CD4-positive, CD25-positive, alpha-beta regulatory T cell (primary cell): ENCODE measurements around the gene C5orf58. TPM values are rescaled to one million over a fixed set of nuclear protein-coding genes. Genes with fewer than 3 reads are reported as not detected.

ENCODE experiments used
- ATAC-seq, 2 donors: fragments of 150-1000 bp; cut with Tn5 transposase; one replicate each; pipeline ENCODE4 v1.10.0; 2021; ENCODE audit warnings: low read depth in 2 of 2, moderate number of reproducible peaks in 2 of 2, moderate library complexity in 1 of 2
- DNase-seq, 3 donors: peaks; one replicate each; pipeline versions ENCODE4 v3.0.0 to v3.0.0-alpha.2; 2012 to 2022; ENCODE audit warnings: mixed read lengths in 1 of 3
- H3K27ac ChIP-seq: one replicate; pipeline ENCODE4 v1.7.0; 2013; ENCODE audit warnings: mild to moderate bottlenecking, low read length; ENCODE audit not compliant: insufficient read depth, poor library complexity, severe bottlenecking
- H3K27me3 ChIP-seq: one replicate; pipeline ENCODE4 v1.7.0; 2013; ENCODE audit warnings: low read length; ENCODE audit not compliant: control insufficient read depth, insufficient read depth
- H3K36me3 ChIP-seq: one replicate; pipeline ENCODE4 v1.7.0; 2013; ENCODE audit warnings: mild to moderate bottlenecking, low read length, moderate library complexity; ENCODE audit not compliant: control insufficient read depth, insufficient read depth
- H3K4me1 ChIP-seq: 2 replicates; pipeline ENCODE4 v1.7.0; 2013; ENCODE audit warnings: mild to moderate bottlenecking, low read length; ENCODE audit not compliant: insufficient read depth, control insufficient read depth, poor library complexity, severe bottlenecking
- H3K4me3 ChIP-seq: one replicate; pipeline ENCODE4 v1.7.0; 2013; ENCODE audit warnings: low read depth, mild to moderate bottlenecking, low read length, moderate library complexity
- H3K9me3 ChIP-seq, 2 experiments: 1 replicate in 1 of 2; 2 replicates in 1 of 2; pipeline ENCODE4 v1.7.0; 2013; ENCODE audit warnings: low read length in 2 of 2, mild to moderate bottlenecking in 1 of 2, moderate library complexity in 1 of 2; ENCODE audit not compliant: control insufficient read depth in 2 of 2
- H3K27ac Mint-ChIP-seq, 3 donors: one replicate each; pipeline ENCODE4 v1.8.0; 2020 to 2022; ENCODE audit warnings: mild to moderate bottlenecking in 3 of 3, mixed read lengths in 3 of 3, moderate library complexity in 2 of 3
- H3K27me3 Mint-ChIP-seq: one replicate; pipeline ENCODE4 v1.8.0; 2022; ENCODE audit warnings: mild to moderate bottlenecking, mixed read lengths
- H3K36me3 Mint-ChIP-seq: one replicate; pipeline ENCODE4 v1.8.0; 2020; ENCODE audit warnings: mixed read lengths
- H3K4me1 Mint-ChIP-seq, 4 donors: one replicate each; pipeline ENCODE4 v1.8.0; 2020 to 2022; ENCODE audit warnings: mixed read lengths in 4 of 4, mild to moderate bottlenecking in 1 of 4
- H3K4me3 Mint-ChIP-seq, 4 donors: one replicate each; pipeline ENCODE4 v1.8.0; 2020 to 2022; ENCODE audit warnings: mild to moderate bottlenecking in 4 of 4, mixed read lengths in 4 of 4, moderate library complexity in 3 of 4
- H3K9me3 Mint-ChIP-seq, 7 donors: one replicate each; pipeline ENCODE4 v1.8.0; 2020 to 2022; ENCODE audit warnings: mixed read lengths in 7 of 7, mild to moderate bottlenecking in 3 of 7, moderate library complexity in 2 of 7
- polyA plus RNA-seq, 4 donors: library from polyadenylated mRNA; unstranded; fragments of 300-500 nt; fragmentation: Illumina TruSeq; gene quantifications; one replicate each; pipeline ENCODE4 v1.2.3, GENCODE V29; 2021
- total RNA-seq: library from RNA; stranded (reverse); gene quantifications from one replicate; pipeline ENCODE4 v1.2.3, GENCODE V29; 2022

The C5orf58 gene
- not detected for total RNA-seq
- 1 to 10 TPM in 1 of 4 donors, under 1 TPM in 3; 0.44 to 1.1 (median 0.69) TPM for polyA plus RNA-seq

GRCh38 chr5:170232786-170233185 is at the start of gene C5orf58:
TSS of gene C5orf58 (plus strand) at chr5:170232985. CDS start at chr5:170234977, 1,992 bp downstream.
- DNase-seq, result no peak
- Mint-ChIP-seq H3K27ac (no peak within 1 kb of the TSS), H3K9me3 (no peaks in the 10 kb centered on the region), H3K36me3 (no peaks in the 10 kb centered on the region), H3K4me1 (peaks cover 0 to 13% (median 5%) of the 10 kb centered on the region in 4 donors), H3K4me3 (no peak within 1 kb of the TSS), H3K27me3 (no peaks in the 10 kb centered on the region)
- H3K4me1 ChIP-seq, result no peaks in the 10 kb centered on the region
- H3K36me3 ChIP-seq, result no peaks in the 10 kb centered on the region
- H3K27ac ChIP-seq, result no peak within 1 kb of the TSS
- no peaks in the 10 kb centered on the region for H3K27me3 ChIP-seq
- H3K9me3 ChIP-seq, result no peaks in the 10 kb centered on the region
- ATAC-seq, result no peak
- H3K4me3 ChIP-seq, result no peak within 1 kb of the TSS

- no peaks in the 10 kb centered on the region for H3K9me3 ChIP-seq
- H3K9me3 Mint-ChIP-seq, result no peaks in the 10 kb centered on the region
- no peaks in the 10 kb centered on the region for H3K36me3 Mint-ChIP-seq
- no peaks in the 10 kb centered on the region for H3K4me1 Mint-ChIP-seq
- no peaks in the 10 kb centered on the region for H3K27me3 ChIP-seq
- H3K4me3 ChIP-seq, result no peak overlapping the region
- H3K27ac ChIP-seq, result no peak overlapping the region
- peaks cover 21% of the 10 kb centered on the region for H3K27me3 Mint-ChIP-seq
- ATAC-seq, result no peak
- H3K4me3 Mint-ChIP-seq, result no peak overlapping the region
- no peaks in the 10 kb centered on the region for H3K4me1 ChIP-seq
- DNase-seq, result peak in 2 of 3 donors; percentile 8 to 36
- H3K27ac Mint-ChIP-seq, result no peak overlapping the region
- no peaks in the 10 kb centered on the region for H3K36me3 ChIP-seq
Measured at GRCh38 chr5:170183816-170184687, 48.7 kb upstream of the C5orf58 start.

GRCh38 chr5:170184737-170185136 is 48.0 kb upstream of the C5orf58 start:
- no peak overlapping the region for H3K4me3 ChIP-seq
- H3K9me3 ChIP-seq, result no peaks in the 10 kb centered on the region
- no peak for DNase-seq
- H3K36me3 ChIP-seq, result no peaks in the 10 kb centered on the region
- no peaks in the 10 kb centered on the region for H3K36me3 Mint-ChIP-seq
- peaks cover 26% of the 10 kb centered on the region for H3K27me3 Mint-ChIP-seq
- H3K27ac ChIP-seq, result no peak overlapping the region
- no peaks in the 10 kb centered on the region for H3K4me1 ChIP-seq
- H3K4me1 Mint-ChIP-seq, result no peaks in the 10 kb centered on the region
- no peak overlapping the region for H3K4me3 Mint-ChIP-seq
- no peaks in the 10 kb centered on the region for H3K9me3 Mint-ChIP-seq
- no peaks in the 10 kb centered on the region for H3K27me3 ChIP-seq
- no peak for ATAC-seq
- H3K27ac Mint-ChIP-seq, result no peak overlapping the region

GRCh38 chr5:170186156-170186555 is 46.6 kb upstream of the C5orf58 start:
- H3K27me3 ChIP-seq, result peaks cover 2% of the 10 kb centered on the region
- no peaks in the 10 kb centered on the region for H3K4me1 ChIP-seq
- Mint-ChIP-seq H3K27ac (no peak overlapping the region), H3K4me1 (no peaks in the 10 kb centered on the region), H3K36me3 (no peaks in the 10 kb centered on the region), H3K27me3 (peaks cover 37% of the 10 kb centered on the region), H3K9me3 (no peaks in the 10 kb centered on the region), H3K4me3 (no peak overlapping the region)
- H3K4me3 ChIP-seq, result no peak overlapping the region
- H3K9me3 ChIP-seq, result no peaks in the 10 kb centered on the region
- no peak overlapping the region for H3K27ac ChIP-seq
- DNase-seq, result no peak
- ATAC-seq, result no peak
- no peaks in the 10 kb centered on the region for H3K36me3 ChIP-seq

- no peak for DNase-seq
- H3K27me3 ChIP-seq, result peaks cover 2% of the 10 kb centered on the region
- H3K27ac ChIP-seq, result no peak overlapping the region
- H3K36me3 ChIP-seq, result no peaks in the 10 kb centered on the region
- Mint-ChIP-seq H3K36me3 (no peaks in the 10 kb centered on the region), H3K27me3 (peaks cover 36% of the 10 kb centered on the region), H3K27ac (no peak overlapping the region), H3K4me3 (no peak overlapping the region), H3K4me1 (no peaks in the 10 kb centered on the region), H3K9me3 (no peaks in the 10 kb centered on the region)
- H3K4me3 ChIP-seq, result no peak overlapping the region
- ATAC-seq, result no peak
- no peaks in the 10 kb centered on the region for H3K4me1 ChIP-seq
- H3K9me3 ChIP-seq, result no peaks in the 10 kb centered on the region
Measured at GRCh38 chr5:170186856-170187255, 45.9 kb upstream of the C5orf58 start.

- H3K4me3 ChIP-seq, result no peak overlapping the region
- ATAC-seq, result no peak
- H3K27me3 ChIP-seq, result peaks cover 2% of the 10 kb centered on the region
- no peak for DNase-seq
- no peaks in the 10 kb centered on the region for H3K4me1 ChIP-seq
- Mint-ChIP-seq H3K4me3 (no peak overlapping the region), H3K36me3 (no peaks in the 10 kb centered on the region), H3K4me1 (no peaks in the 10 kb centered on the region), H3K27ac (no peak overlapping the region), H3K9me3 (no peaks in the 10 kb centered on the region), H3K27me3 (peaks cover 27% of the 10 kb centered on the region)
- no peak overlapping the region for H3K27ac ChIP-seq
- no peaks in the 10 kb centered on the region for H3K9me3 ChIP-seq
- H3K36me3 ChIP-seq, result no peaks in the 10 kb centered on the region
Measured at GRCh38 chr5:170190436-170191134, 42.2 kb upstream of the C5orf58 start.

- Mint-ChIP-seq H3K27me3 (peaks cover 27% of the 10 kb centered on the region), H3K9me3 (no peaks in the 10 kb centered on the region), H3K27ac (no peak overlapping the region), H3K4me3 (no peak overlapping the region), H3K36me3 (no peaks in the 10 kb centered on the region), H3K4me1 (no peaks in the 10 kb centered on the region)
- Histone ChIP-seq H3K4me3 (no peak overlapping the region), H3K4me1 (no peaks in the 10 kb centered on the region), H3K9me3 (no peaks in the 10 kb centered on the region), H3K27ac (no peak overlapping the region), H3K27me3 (peaks cover 2% of the 10 kb centered on the region), H3K36me3 (no peaks in the 10 kb centered on the region)
- DNase-seq, result no peak
- ATAC-seq, result no peak
Measured at GRCh38 chr5:170192829-170193228, 40.0 kb upstream of the C5orf58 start.
